Iris pigment epithelial cell (primary cell): ENCODE data around the gene GRK5.
"Not testable (repeated sequence)": the region's sequence is repeated elsewhere in the genome, so short reads cannot be mapped to it uniquely, and the experiment has no call there.

Experiments used
- DNase-seq: peaks from one replicate; pipeline ENCODE4 v3.0.0-alpha.2; 2011; ENCODE audit warnings: low read depth

GRK5 gene

DNA sequence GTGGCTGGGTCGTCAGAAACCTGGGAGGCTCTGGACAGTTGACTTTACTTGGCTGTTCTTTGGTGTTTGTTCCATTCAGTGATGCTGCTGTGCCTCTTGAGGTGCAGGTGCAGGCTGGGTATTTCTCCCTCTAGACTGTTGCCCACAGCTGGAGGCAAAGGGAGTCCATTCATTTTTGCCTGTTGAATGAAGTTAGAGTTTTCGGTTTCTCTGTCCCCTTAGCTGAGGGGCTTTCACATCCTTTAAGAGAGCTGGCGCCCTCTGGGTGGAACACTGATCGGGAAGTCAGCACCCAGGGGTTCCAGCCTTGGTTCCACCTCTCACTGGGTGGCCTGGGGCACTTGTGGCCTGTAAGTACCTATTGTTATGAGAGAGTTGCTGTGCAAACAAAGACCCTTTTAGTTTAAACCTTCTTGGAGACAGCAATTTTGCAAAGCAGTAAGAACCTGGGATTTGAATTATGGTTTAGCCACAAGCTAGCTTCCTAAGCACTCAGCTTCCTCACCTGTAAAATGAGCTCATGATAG, 67.2 kb downstream of the GRK5 start:
- DNase-seq: no peak

DNA sequence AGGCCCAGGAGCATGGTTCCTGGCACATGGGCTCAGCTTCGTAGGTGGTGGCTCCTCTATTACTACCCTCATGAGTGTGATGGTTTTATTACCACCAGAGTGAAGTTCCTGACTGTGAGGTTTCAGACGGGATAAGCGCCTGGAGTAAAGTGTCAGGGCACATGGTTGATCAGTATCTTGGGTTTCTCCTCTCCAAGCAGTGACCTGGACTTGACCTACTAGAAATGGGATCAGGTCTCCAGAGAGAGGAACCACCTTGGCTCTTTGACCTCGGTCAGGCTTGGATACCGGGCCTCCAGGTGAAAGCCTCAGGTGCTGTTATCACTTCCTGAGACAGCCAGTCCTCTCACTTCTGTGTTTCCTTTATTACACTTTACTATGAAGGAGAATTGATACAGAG, 67.7 kb downstream of the GRK5 start:
- DNase-seq: no peak

DNA sequence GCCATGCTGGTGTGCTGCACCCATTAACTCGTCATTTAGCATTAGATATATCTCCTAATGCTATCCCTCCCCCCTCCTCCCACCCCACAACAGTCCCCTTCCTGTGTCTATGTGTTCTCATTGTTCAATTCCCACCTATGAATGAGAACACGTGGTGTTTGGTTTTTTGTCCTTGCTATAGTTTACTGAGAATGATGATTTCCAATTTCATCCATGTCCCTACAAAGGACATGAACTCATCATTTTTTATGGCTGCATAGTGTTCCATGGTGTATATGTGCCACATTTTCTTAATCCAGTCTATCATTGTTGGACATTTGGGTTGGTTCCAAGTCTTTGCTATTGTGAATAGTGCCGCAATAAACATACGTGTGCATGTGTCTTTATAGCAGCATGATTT, 68.8 kb downstream of the GRK5 start:
- DNase-seq: not testable (repeated sequence)

DNA sequence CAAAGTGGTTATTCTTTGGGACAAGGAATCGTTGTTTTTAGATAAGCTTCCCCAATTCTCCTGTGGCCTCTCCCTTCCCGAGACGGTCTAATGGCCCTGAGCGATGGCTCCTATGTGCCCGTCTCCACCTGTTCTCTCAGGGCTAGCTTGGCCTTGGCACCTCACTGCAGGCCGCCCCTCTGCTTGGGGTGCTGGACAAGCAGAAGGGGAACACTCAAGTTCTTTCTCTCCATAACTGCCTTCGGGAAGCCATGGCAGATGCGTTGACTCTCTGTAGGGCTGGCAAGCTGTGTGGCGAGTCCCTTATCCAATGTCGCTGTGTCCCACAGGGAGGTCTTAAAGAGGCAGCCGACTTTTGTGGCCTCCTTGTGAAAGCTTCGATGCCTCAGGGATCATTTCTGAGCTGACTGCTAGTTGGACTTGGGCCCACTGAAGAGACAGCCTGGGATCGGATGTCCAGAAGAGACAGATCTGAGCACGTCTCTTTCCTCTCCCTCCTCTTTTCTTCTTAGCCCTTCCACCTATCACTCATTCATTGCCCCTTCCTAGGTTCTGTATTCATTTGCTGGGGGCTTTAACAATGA, 70.8 kb downstream of the GRK5 start:
- no peak for DNase-seq

DNA sequence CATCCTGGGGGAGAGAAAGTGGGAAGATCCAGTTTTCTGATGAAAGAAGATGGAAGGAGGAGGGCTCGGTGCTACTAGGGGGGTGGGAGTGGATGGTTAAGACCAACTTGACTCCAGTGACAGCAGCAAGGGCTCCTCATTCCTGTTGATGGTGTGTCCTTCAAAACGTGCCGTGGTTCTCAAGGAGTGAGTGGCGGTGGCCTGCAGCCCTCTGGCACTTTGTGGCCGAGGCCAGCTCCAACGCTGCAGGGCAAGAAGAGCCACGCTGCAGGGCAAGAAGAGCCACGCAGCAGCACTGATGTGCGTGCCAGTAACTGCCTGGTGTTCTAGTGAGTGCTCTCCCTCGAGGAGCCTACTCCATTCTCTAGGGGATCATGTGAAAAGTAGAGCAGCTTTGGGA, 72.1 kb downstream of the GRK5 start:
- no peak for DNase-seq

DNA sequence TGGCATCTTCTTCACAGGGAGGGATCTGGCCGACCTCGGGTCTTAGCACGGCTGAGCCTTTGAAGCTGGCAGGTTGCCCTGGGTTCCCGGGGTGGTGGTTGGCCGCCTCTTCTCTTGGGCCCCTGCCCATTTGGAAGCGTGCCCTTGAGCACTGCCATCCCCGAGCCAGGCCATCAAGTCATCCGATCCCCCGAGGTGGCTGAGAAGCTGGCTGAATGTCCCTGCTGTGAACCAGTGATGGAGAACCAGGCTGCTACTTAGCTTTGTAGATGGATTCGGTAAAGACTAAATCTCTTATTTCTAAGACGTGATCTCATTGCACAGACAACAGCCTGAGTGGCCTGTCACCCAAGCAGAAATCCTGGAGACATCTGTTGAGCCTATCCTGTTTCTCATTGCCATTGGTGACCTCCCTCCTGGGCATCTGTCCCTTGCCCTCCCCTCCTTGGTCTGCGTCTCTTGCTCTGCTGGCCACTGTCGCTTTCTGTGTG, 74.3 kb downstream of the GRK5 start:
- peak; percentile 27 for DNase-seq

DNA sequence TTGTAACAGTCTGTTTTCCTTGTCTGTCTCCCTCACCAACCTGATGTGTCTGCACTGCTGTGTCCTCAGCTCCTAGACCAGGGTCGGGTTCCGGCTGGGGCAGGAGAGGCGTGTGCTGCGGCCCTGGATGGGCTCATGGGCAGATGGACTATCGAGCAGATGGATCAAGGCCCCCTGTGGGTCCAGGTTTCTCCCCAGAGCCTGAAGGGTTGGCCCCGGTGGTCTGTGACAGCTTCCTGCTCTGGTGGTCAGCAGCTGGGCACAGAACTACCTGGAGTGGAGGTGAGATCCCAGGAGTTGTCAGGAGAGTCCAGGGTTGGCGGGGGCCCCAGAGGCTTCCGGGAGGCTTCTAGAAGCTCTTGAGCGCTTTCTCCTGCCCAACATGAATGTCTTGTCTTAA, 75.1 kb downstream of the GRK5 start:
- no peak for DNase-seq

DNA sequence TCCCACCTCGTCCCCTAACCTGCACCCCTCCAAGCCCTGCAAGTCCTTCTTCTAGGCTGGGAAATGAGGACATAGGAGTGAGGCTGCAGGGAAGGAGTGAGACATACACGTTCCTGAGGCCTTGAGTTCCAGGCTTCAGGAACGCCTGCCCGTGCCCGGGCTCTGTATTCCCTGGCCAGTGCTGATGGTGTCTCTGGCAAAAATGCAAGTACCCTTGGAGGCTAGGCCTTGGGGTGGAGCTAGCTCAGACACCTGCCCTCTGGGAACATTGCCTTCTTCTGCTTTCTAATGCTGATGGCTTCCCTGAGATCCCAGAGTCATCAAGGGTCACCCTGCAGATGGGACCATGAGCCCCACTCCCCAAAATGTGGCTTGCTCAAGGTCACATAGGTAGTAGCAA, 76.0 kb downstream of the GRK5 start:
- no peak for DNase-seq

DNA sequence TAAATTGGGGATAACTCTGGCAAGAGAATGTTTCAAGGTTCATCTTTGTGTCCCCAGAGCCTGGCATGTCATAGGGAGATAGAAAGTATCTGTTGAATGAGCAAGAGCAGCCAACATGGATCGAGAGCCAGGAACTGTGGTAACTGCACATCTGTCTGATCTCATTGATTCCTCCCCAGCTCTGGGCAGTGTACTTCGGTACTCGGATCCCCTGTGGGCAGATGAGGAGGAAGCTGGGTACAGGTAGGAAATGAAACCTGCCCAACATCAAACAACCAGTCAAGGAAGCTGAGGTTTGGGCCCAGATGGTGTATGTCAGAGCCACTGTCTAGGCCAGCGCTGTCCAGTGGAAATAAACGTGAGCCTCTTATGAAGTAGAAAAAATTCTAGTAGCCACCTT, 76.4 kb downstream of the GRK5 start:
- no peak for DNase-seq

DNA sequence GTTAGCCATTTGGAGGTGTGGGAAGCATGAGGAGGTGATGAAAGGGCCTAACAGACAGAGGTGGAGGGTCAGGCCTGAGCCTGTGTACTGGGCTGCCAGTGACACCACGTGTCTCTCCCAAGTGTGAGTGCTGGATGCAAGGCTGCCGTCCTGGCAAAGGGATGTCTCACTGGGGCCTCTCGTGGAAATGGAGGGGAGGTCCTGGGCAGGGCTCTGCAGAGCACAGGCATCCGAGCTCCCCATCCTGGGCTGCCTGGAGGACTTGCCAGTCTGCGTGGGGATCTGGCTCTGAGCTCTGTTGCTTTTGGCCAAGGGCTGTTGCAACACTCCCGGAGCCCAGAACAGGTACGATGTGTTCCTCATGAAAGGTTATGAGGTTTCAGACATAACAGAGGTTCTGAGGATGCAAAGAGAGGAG, 77.3 kb downstream of the GRK5 start:
- DNase-seq: no peak

DNA sequence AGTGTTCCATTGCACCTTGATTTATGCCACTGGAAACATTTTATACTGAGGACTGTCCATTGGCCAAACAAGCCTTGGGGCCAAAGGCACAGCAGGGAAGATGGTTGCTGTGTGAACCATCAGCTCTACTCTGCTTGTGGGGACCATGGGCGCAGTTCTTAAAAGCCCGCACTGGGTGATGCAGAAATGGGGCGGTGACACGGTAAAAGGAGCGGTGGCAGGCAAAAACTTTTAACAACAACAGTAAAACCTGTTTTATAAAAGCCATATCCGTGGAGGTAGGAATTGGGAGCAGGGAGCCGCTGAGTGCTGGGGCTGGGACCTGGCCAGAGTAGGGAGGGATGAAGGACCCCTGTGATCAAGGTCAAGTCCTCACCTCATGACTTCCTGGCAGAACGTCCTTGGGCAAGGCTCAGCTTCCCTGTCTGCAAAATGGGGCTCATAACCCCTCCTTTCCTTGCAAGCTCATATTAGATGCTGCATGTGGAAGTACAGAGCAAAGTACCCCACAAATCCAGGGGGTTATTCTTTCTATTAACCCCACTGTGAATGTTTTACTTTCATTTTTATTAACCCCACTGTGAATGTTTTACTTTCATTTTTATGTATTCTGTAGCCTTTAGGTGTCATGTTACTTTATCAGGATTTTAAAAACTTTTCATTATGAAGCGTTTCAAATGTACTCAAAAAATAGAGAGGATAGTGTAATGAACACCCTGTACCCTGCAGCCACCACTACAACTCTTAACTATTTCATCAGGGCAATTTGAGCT, 78.3 kb downstream of the GRK5 start:
- DNase-seq: no peak

DNA sequence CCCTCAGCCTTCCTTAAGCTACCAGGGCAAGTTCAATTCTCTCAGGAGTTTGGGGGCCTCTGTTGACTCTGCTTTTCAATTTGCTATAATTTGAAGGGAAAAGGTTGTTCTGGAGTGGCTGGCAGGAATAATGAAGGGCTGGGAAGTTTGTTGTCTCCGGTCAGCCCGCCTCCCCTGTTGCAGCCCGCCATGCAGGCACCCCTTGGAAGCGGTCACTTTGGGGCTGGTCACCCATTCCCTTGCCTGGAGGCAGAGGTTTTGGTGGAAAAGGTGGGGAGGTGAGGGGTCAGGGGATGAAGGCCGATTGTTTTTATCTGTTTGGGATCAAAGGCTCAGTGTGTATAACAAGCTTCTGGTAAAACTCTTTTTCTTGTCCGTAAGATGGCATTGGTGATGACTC, 79.1 kb downstream of the GRK5 start:
- no peak for DNase-seq

DNA sequence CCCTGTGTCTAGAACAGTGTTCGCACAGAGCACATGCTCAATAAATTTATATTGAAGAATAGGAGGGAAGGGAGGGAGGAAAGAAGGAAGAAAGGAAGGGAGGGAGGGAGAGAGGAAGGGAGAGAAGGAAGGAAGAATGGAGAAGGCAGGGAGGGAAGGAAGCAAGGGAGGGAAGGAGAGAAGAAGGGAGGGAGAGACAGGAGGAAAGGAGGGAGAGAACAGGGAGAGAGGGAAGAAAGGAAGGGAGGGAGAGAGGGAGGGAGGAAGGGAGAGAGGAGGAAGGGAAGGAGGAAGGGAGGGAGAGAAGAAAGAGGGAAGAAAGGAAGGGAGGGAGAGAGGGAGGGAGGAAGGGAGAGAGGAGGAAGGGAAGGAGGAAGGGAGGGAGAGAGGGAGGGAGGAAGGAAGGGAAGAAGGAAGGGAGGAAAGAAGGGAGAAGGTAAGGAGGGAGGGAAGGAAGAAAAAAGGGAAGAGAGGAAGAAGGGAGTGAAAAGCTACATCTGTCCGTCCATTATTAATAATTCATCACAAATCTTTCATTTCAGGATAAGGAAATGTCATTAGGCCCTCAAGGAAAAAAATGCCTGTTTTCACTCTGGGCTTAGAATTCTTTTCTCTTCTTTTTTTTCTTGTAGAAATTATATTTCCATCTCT, 79.7 kb downstream of the GRK5 start:
- no peak for DNase-seq

DNA sequence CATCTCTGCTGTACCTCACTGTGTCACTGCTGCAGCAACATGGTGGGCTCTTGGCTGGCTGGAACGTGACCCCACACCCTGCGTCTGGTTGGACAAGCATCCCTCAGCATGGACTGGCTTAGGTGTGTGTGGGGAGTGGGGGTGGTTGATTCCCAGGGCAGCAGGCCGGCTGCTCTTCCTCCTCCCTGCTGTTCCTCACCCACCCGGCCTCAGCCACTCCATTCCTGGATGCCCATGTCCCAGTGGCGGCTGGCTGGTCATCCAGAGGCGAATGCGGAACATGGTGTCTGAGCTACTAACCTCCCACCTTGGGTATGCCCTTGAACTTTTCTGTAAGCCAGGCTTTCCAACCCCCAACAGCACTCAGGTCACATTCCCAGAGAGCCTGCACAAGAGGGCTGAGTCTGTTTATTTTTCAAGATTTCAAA, 81.2 kb downstream of the GRK5 start:
- DNase-seq: no peak

DNA sequence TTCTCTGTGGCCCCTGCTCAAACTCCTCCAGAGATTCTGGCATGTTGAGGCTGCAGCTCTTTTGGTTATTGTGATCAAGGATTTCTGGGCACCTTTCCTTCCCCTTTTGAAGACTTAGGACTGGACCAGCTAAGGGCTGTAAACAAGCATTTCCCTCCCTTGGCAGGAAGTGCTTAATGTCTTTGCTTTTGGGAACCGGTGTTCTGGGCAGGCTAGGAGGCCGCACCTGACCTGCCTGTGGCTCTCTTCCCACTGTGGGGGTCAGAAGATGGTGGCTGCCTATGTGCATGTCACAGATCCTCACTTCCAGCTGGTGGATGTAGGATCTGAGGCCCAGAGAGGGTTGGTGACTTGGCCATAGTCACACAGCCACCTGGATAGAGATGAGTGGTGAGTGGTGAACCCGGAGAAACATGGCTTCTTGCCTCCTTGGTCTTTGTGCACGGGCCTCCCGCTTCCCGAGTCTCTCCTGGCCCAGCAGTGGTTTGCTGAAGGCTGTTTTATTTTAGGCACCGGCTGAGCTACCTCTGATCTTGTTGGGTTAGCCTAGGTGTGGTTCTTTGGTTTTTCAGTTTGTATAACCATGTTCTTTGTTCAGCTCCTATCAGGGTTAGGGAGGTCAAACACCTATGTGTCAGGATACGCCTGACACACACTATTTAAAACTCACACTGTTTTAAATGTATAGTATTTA, 82.0 kb downstream of the GRK5 start:
- no peak for DNase-seq

DNA sequence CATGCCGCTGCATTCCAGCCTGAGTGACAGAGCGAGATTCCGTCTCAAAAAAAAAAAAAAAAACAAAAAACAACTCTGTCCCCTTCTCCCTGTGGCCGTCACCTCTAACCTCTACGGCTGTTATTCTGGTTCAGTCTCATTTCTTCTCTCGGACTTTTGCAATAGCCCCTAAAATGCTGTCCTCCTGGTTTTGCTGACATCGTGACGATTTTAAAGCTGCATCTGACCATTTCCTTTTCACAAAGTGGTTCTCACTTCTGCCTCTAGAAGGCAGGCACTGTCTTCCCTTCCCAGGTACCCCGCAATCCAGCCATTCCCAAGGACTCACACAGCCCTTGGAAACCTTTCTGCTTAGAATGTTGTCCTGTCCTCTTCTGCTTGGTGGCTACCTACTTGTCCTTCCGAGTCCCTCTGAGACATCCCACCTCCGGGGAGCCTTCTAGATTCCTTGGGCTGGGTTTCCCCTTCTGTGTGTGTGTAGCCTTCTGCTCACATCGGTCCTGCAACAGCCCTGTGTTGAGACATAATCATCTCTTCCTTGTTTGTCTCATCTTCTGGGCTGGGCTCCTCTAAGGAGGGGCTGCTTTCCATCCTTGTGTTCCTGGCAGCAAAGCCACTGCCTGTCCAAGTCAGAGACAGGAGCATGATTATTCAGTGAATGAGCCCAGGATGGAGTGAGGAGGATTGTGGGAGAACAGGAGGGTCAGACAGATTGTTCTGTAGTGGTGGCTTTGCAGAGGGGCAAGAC, 83.1 kb downstream of the GRK5 start:
- DNase-seq: no peak

DNA sequence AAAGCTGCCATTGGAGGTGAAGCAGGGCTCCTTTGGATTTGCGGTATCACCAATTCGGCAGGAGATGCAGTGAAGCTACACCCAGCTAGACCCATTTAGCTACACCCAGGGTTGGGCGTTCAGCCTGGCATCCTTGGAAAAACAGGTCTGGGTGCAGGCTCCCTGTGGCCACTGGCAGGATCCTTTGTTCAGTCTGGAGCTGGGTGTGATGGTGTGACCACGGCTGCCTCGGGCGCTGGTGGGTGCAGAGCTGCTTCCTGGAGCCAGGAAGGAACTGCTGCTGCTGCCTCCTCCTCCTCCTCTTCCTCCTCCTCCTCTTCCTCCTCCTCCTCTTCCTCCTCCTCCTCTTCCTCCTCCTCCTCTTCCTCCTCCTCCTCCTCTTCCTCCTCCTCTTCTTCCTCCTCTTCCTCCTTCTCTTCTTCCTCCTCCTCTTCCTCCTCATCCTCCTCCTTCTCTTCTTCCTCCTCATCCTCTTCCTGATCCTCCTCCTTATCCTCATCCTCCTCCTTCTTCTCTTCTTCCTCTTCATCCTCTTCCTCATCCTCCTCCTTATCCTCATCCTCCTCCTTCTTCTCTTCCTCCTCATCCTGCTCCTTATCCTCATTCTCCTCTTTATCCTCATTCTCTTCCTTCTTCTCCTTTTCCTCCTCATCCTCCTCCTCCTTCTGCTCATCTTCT, 84.0 kb downstream of the GRK5 start:
- DNase-seq: no peak

DNA sequence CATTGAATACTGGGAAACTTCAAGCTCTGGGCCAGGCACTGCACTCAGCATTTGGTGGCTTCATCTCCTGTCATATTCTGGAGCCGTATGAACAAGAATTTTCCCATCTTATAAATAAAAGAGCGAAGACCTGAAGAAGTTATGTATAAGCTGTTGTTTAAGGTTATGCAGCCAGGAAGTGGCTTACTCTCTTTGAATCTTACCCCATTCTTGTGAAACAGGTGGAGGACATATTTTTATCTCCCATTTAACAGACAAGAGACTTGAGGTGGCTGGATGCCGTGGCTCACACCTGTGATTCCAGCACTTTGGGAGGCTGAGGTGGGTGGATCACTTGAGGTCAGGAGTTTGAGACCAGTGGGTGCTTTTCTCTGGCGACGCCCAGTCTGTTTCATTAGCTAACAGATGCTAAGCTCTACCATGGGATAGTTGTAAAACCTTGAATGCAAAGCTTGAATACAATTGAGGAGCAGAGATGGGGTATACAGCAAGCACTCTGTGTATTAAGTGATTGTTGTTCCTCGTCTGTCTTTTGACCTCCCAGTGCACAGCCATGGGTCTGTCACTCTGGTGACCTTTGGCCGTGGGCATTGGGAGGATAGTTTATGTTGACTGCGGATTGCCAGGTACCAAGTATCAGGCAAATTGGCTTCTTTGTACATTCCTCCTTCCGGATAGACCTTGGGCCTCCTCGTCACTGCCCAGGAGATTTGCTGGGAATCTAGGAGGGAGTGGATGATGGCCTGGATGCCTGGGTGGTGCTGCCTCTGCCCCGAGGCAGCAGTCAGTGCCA, 85.8 kb downstream of the GRK5 start:
- DNase-seq: no peak

DNA sequence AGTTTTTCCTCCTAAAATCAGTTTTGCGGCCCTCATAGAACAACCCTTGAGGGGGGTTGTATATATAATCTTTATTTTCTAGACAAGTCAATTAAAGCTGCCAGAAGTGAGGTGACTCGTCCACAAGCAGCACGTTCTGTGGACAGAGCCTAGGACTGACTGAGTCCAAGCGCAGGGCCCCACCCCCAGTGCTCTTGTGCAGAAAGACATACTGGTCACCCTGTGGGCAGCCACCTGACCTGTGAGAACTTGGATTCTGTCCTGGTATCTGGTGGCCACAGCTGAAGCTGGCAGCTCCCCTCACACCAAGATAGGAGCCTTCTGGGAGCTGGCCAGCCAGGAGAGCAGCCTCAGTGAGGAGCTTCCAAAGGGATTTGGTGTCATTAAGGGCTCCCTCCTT, 89.3 kb downstream of the GRK5 start:
- no peak for DNase-seq

DNA sequence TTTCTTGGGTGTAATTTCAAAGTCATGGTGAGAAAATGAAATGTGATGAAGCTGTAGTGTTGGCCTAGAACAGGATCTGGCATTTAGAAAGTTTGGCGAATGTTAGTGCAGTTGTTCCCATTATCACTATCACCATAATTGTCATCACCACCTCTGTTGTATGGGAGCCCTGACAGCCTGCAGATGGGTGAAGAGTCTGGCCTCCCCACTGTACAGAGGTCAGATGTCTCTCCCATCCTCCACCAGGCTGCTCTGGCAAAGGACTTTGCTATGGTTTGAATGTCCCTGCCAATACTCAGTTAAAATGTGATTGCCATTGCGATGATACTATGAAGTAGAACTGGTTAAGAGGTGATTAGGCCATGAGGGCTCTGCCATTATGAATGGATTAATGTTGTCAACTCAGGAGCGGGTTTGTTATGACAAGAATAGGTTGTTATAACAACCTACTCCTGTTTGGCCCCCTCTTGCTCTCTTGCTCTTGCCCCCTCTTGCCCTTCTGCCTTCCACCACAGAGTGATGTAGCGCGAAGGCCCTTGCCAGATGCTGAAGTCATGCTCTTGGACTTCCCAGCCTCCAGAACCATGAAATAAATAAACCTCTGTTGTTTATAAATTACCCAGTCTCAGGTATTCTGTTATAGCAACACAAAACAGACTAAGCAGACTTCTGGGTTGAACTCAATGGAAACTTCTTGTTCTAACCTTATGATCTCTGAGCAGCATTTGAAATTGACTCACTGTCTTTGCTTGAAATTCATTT, 90.0 kb downstream of the GRK5 start:
- peak; percentile 44 for DNase-seq
